HG02870 (cell line): ENCODE measurements around the gene NBEA.
"Not testable (repeated sequence)": the region's sequence is repeated elsewhere in the genome, so short reads cannot be mapped to it uniquely, and the experiment has no call there.

Experiments used
- ATAC-seq: cut with Tn5 transposase; IDR thresholded peaks from one replicate; pipeline ENCODE4 v1.9.1; 2021; ENCODE audit warnings: mild to moderate bottlenecking, moderate library complexity; ENCODE audit not compliant: unreplicated experiment

Gene NBEA

GRCh38 chr13:35378939-35379338 is 436.9 kb downstream of the NBEA start:
- ATAC-seq: no peak

DNA sequence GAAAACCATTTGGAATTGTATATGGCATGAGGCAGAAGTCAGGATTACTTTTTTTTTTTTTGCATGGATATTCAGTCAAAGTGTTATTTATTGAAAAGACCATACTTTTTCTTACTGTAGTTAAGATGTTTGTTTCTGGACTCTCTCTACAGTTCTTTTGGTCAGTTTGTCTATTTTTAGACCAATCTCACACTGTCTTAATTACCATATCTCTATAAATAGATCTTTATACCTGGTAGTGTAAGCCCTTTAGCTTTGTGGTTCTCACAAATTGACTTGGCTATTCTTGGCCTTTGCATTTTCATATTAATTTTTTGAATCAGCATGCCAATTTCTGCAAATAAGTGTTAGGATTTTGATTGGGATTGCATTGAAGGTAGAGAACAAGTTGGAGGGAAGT is 437.6 kb downstream of the NBEA start:
- ATAC-seq: no peak

- no peak for ATAC-seq
Observed at GRCh38 chr13:35387682-35388250, 445.7 kb downstream of the NBEA start.

GRCh38 chr13:35388441-35389355 is 446.6 kb downstream of the NBEA start:
- no peak for ATAC-seq

DNA sequence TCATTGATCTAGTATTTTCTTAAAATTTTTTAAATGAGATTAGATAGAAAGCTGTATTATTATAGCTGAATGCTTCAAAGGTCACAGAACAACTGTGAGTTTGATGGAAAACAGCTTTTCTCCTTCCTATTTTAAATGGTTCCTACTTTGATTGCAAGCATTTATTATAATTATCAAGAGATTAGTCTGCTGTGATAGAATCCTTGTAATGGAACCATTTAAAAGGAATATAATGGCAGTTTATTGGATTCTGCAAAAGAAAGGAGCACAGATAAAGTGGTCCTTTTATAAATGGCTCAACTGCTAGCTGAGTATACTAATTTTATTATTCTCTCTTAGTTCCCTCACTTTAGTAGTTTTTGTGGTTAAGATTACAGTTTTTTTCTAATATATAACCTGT is 447.5 kb downstream of the NBEA start:
- no peak for ATAC-seq

- ATAC-seq: no peak
Observed at GRCh38 chr13:35392768-35393167, 450.7 kb downstream of the NBEA start.

DNA sequence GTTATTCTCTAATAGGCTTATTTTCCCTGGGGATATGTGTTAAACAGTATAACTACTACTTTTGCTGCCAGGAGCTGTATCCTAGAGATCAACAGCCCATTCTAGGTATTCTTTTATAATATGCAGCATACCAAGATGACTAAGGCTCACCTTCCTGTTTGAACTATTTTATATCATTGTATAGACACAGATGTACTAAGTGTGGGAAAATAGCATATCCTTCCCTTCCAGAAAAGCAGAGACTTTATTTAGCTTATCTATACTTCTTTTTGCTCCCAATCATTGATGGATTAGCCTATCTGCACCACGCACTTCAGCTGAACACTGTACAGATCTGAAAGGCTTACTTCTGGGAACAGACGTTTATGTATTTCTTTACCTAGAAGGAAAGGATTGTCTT is 451.8 kb downstream of the NBEA start:
- no peak for ATAC-seq

GRCh38 chr13:35408285-35408684 is 466.2 kb downstream of the NBEA start:
- not testable (repeated sequence) for ATAC-seq

DNA sequence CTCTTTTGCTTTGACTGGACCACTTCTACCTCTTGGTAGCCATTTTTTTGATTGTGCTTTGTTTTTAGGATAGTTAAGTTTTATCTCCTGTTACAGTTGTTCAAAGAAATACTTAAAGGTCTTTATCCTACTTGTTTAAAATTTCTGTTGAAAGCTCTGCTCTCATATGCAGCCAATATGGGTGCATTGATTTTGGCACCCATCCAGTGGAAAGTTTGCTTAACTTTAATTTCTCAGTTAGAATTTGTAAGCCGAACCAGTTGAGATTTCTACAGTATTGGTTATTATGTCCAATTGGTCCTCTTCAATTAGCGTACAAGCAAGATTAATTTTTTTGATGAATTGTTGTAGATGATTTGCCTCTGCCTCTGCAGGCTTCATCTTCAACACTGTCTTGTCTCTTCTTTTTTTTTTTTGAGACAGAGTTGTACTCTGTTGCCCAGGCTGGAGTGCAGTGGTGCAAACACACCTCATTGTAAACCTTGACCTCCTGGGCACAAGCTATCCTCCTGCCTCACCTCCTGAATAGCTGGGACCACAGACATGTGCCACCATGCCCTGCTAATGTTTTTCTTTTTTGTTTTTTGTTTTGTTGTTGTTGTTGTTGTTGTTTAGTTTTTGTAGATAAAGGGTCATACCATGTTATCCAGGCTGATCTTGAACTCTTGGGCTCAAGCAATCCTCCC is 469.1 kb downstream of the NBEA start:
- ATAC-seq: no peak

DNA sequence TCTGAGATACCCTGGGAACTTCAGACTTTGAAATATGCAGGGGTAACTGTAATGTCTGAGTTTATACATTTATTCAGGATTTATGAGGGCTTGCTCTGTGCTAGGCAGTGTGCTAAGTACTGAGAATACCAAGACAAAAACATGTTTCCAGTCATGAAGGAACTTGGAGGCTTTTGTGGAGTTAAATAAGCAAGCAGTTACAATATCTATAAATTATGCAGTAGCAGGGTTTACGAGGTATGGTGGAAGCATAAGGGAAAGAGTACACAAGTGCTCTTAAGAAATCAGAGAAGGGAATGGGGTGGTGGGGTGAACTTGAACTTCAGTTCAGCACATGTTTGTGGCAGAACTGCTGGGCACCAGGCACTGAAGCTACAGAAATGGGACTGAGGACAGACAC is 506.4 kb downstream of the NBEA start:
- no peak for ATAC-seq

- no peak for ATAC-seq
Observed at GRCh38 chr13:35449821-35450220, 507.8 kb downstream of the NBEA start.

- no peak for ATAC-seq
Observed at GRCh38 chr13:35455022-35455421, 513.0 kb downstream of the NBEA start.

- ATAC-seq: no peak
Observed at GRCh38 chr13:35457258-35457657, 515.2 kb downstream of the NBEA start.

GRCh38 chr13:35460061-35460460 is 518.0 kb downstream of the NBEA start:
- ATAC-seq: no peak

GRCh38 chr13:35465371-35465770 is 523.3 kb downstream of the NBEA start:
- no peak for ATAC-seq

- no peak for ATAC-seq
Observed at GRCh38 chr13:35468195-35468594, 526.1 kb downstream of the NBEA start.

GRCh38 chr13:35469806-35470525 is 527.9 kb downstream of the NBEA start:
- no peak for ATAC-seq

DNA sequence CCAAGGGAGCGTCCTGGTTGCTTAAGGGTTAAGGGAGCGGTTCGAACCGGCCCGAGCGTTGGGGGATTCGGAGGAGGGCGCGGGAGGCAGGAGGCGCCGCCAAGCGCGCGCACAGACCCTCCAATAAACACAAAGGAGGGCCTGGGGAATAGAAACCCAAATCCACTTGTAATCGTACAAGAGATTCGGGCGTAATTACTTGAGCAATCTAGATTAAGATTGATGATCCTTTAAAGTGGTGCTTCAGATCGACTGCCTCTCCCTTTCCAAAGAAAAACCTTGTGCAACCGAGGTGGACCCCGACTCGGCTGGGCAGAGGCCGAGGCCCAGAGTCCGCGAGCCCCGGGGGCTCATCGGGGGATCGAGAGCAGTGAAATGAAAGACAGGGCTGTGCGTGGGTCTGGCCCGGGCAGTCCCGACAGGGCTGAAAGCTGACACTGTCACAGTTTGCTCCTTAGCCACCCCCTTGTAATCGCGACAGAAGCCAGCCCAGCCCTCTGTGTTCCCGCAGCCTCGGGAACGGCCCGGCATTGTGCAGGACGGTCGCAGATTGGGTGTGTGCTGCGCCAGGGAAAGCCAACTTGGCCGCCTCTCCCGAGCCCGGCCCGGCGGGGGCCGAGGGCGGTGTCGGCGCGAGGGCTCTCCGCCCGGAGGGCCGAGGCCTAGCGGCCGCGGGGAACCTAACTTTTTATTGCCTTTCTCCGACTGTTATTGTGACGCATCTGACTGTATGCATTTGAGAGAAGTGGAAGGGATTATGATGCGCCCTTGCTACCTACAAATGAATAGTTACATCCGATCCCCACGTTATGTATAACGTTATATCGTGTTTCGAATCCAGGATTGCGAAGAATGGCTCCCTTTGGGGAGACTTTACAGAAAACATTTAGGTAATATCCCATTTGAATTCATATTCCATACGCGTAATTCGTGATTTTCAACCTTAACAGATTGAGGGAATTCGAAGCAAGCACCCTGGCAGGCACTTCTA is 528.9 kb downstream of the NBEA start:
- ATAC-seq: no peak

DNA sequence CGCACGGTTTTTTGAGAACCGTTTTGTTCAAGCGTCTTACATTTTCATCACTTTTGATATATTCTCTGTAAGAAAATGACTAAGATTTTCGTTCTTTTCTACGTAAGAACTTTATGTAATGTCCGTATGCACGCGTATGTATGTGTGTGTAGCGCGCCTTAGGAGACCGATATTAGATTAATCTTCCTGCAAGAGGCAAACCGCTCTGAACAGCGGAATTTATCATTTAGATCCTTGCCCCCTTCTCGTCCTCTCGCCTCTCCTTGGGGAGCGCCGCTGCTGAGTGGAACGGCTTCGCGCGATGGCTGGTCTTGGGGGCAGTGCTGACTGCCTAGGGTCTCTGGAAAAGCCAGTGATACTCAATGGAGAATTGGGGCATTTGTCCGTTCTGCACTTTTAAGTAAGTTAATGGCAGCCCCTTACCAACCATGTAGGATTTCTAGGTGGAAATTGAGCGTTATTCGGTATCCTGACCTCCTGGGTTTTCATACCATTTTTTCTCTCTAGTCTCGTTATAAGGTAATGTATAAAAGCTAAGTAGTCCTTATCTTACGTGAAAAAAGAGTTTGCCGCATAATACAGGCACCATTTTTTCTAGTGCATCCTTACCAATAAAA is 529.7 kb downstream of the NBEA start:
- no peak for ATAC-seq
